Right cardiac atrium (tissue), 5 donors: ENCODE data around the gene ZNF428. TPM values are rescaled to one million over a fixed set of nuclear protein-coding genes. Genes with fewer than 3 reads are reported as not detected.
"Not testable (repeated sequence)": the region's sequence is repeated elsewhere in the genome, so short reads cannot be mapped to it uniquely, and the experiment has no call there.

ENCODE experiments used
- ATAC-seq, 2 donors: fragments of 200-7000 bp; cut with Tn5 transposase; one replicate each; pipeline versions ENCODE4 v1.8.0 to v1.9.1; 2020; ENCODE audit warnings: moderate library complexity in 2 of 2, mild to moderate bottlenecking in 1 of 2
- DNase-seq, 3 donors: peaks; one replicate each; pipeline ENCODE4 v3.0.0-alpha.2; 2020
- H3K27ac ChIP-seq: one replicate; pipeline ENCODE4 v1.5.1; 2013; ENCODE audit warnings: mild to moderate bottlenecking, low read length, control low read depth, moderate library complexity
- H3K27me3 ChIP-seq: one replicate; pipeline ENCODE4 v1.6.1; 2013; ENCODE audit not compliant: control insufficient read depth, insufficient read depth
- H3K4me1 ChIP-seq: one replicate; pipeline ENCODE4 v1.6.1; 2013; ENCODE audit warnings: low read length; ENCODE audit not compliant: control insufficient read depth, insufficient read depth
- H3K4me3 ChIP-seq: one replicate; pipeline ENCODE4 v1.5.1; 2013; ENCODE audit warnings: low read length, control low read depth
- H3K9me3 ChIP-seq: one replicate; pipeline ENCODE4 v1.6.1; 2013; ENCODE audit warnings: low read length; ENCODE audit not compliant: control insufficient read depth
- WGBS: extraction: QIAGEN DNeasy Blood & Tissue Kit; methylation state at CpG from one replicate; pipeline ENCODE4 v1.1.7; 2013; 5-methylcytosine and 5-hydroxymethylcytosine counted together
- intact Hi-C, 4 donors: fragments of 100-400 bp; cut with DNase I; formaldehyde crosslinking; loops; one replicate each; pipeline versions ENCODE4 v1.11.0 to v1.14.0; 2022 to 2023
- polyA plus RNA-seq: library from polyadenylated mRNA; stranded (reverse); fragments of 200-250 nt; gene quantifications from one replicate; pipeline ENCODE4 v1.2.3, GENCODE V29; 2013
- total RNA-seq, 4 donors: library from RNA; stranded (reverse); fragmentation: NEBNext Ultra II Directional; extraction: Animal tissue kit (Norgen Biotek cat#: 25700); gene quantifications; one replicate each; pipeline ENCODE4 v1.2.1, GENCODE V29; 2021
- donor health status: healthy with polysubstance abuse.
- donor health status: DM: no; HTN: yes; CAD: no.
- donor health status: DM: no; HTN: no; CAD: no.
- donor health status: DM: no; HTN: yes; CAD: no; lungs with severe emphysema.
- donor health status: DM: yes; HTN: yes; CAD: no.

Gene ZNF428
- total and polyA plus RNA-seq, 5 donors, result 41.4 to 65.0 (median 45.9) TPM

GRCh38 chr19:43640424-43640757 lies 21.0 kb upstream of the ZNF428 start:
- ATAC-seq, result no peak
- 8% methylated on average over 9 of the region's 9 CpGs for WGBS
- no peak overlapping the region for H3K27ac ChIP-seq

GRCh38 chr19:43639519-43640423 lies 20.3 kb upstream of the ZNF428 start, which contains the start of gene CADM4:
TSS of gene CADM4 (minus strand) at chr19:43639850. CDS start at chr19:43639790, 60 bp downstream.
- DNase-seq (peak; percentile 23 to 72 (median 68)), ATAC-seq (peak; percentile 57 to 58)
- Histone ChIP-seq H3K4me3 (peak within 1 kb of the TSS; percentile 80), H3K9me3 (no peaks in the 10 kb centered on the region), H3K27me3 (no peaks in the 10 kb centered on the region), H3K27ac (no peak within 1 kb of the TSS), H3K4me1 (peaks cover 5% of the 10 kb centered on the region)
- 2% methylated on average over 108 of the region's 110 CpGs for WGBS
- intact Hi-C loops, result no loop called here

More at GRCh38 chr19:43640424-43640757, 21.0 kb upstream of the ZNF428 start:
- Histone ChIP-seq H3K27me3 (no peaks in the 10 kb centered on the region), H3K4me3 (peak overlapping the region; percentile 80), H3K4me1 (peaks cover 5% of the 10 kb centered on the region), H3K9me3 (no peaks in the 10 kb centered on the region)
- intact Hi-C loops, result no loop called here
- DNase-seq, result no peak

- ATAC-seq (peak in 1 of 2 donors; percentile 7), DNase-seq (no peak)
- Histone ChIP-seq H3K27ac (no peak overlapping the region), H3K4me1 (peaks cover 5% of the 10 kb centered on the region), H3K9me3 (no peaks in the 10 kb centered on the region), H3K27me3 (no peaks in the 10 kb centered on the region), H3K4me3 (peak overlapping the region; percentile 80)
- WGBS, result 7% methylated on average over 18 of the region's 18 CpGs
- intact Hi-C loops, result no loop called here
Measured at GRCh38 chr19:43638995-43639518, 19.6 kb upstream of the ZNF428 start.

- no peak for DNase-seq
- peaks cover 5% of the 10 kb centered on the region for H3K4me1 ChIP-seq
- 75% methylated on average over 13 of the region's 13 CpGs for WGBS
- no peaks in the 10 kb centered on the region for H3K9me3 ChIP-seq
- H3K27me3 ChIP-seq, result no peaks in the 10 kb centered on the region
- intact Hi-C loops, result no loop called here
- ATAC-seq, result no peak
- no peak overlapping the region for H3K27ac ChIP-seq
- no peak overlapping the region for H3K4me3 ChIP-seq
Measured at GRCh38 chr19:43638214-43638994, 19.0 kb upstream of the ZNF428 start.

GRCh38 chr19:43636121-43636683 lies 16.8 kb upstream of the ZNF428 start:
- no peak overlapping the region for H3K27ac ChIP-seq
- no peaks in the 10 kb centered on the region for H3K9me3 ChIP-seq
- no peaks in the 10 kb centered on the region for H3K27me3 ChIP-seq
- H3K4me3 ChIP-seq, result no peak overlapping the region
- peaks cover 5% of the 10 kb centered on the region for H3K4me1 ChIP-seq
- ATAC-seq, result peak; percentile 6 to 12
- DNase-seq, result no peak
- intact Hi-C loops, result no loop called here
- 79% methylated on average over 14 of the region's 14 CpGs for WGBS

GRCh38 chr19:43635561-43635940 lies 16.1 kb upstream of the ZNF428 start:
- DNase-seq, ATAC-seq, H3K9me3 ChIP-seq, H3K4me3 ChIP-seq, H3K4me1 ChIP-seq, intact Hi-C loops, H3K27ac ChIP-seq, H3K27me3 ChIP-seq: not testable (repeated sequence)
- WGBS, result 33% methylated on average over 2 of the region's 2 CpGs

- ATAC-seq (peak in 1 of 2 donors; percentile 14), DNase-seq (no peak)
- no peaks in the 10 kb centered on the region for H3K4me1 ChIP-seq
- no peak overlapping the region for H3K27ac ChIP-seq
- no peak overlapping the region for H3K4me3 ChIP-seq
- no peaks in the 10 kb centered on the region for H3K27me3 ChIP-seq
- WGBS, result 17% methylated on average over 17 of the region's 17 CpGs
- H3K9me3 ChIP-seq, result no peaks in the 10 kb centered on the region
- intact Hi-C loops, result no loop called here
Measured at GRCh38 chr19:43634872-43635560, 15.6 kb upstream of the ZNF428 start.

- Histone ChIP-seq H3K9me3 (no peaks in the 10 kb centered on the region), H3K4me3 (no peak overlapping the region), H3K27ac (no peak overlapping the region), H3K27me3 (no peaks in the 10 kb centered on the region), H3K4me1 (no peaks in the 10 kb centered on the region)
- DNase-seq (no peak), ATAC-seq (no peak)
- 34% methylated on average over 5 of the region's 5 CpGs for WGBS
- intact Hi-C loops, result no loop called here
Measured at GRCh38 chr19:43634506-43634871, 15.1 kb upstream of the ZNF428 start.

- Histone ChIP-seq H3K4me3 (no peak overlapping the region), H3K27me3 (no peaks in the 10 kb centered on the region), H3K27ac (no peak overlapping the region), H3K4me1 (no peaks in the 10 kb centered on the region), H3K9me3 (no peaks in the 10 kb centered on the region)
- ATAC-seq, result no peak
- intact Hi-C loops, result no loop called here
- WGBS, result 78% methylated on average over 5 of the region's 5 CpGs
- DNase-seq, result no peak
Measured at GRCh38 chr19:43634068-43634467, 14.6 kb upstream of the ZNF428 start.

GRCh38 chr19:43633520-43633919 lies 14.1 kb upstream of the ZNF428 start:
- H3K4me1 ChIP-seq, result no peaks in the 10 kb centered on the region
- no peaks in the 10 kb centered on the region for H3K9me3 ChIP-seq
- intact Hi-C loops, result no loop called here
- H3K4me3 ChIP-seq, result no peak overlapping the region
- ATAC-seq (no peak), DNase-seq (no peak)
- no peak overlapping the region for H3K27ac ChIP-seq
- H3K27me3 ChIP-seq, result no peaks in the 10 kb centered on the region
- 89% methylated on average over 4 of the region's 4 CpGs for WGBS
